HepG2 (cell line): Measurements from ENCODE around the gene KCNT2. TPM values are rescaled to one million over a fixed set of nuclear protein-coding genes. Genes with fewer than 3 reads are reported as not detected.

Experiments
- ATAC-seq: fragments of 200-7000 bp; cut with Tn5 transposase; 3 replicates; pipeline ENCODE4 v1.9.1; 2020; ENCODE audit warnings: mild to moderate bottlenecking, moderate library complexity
- BruUV-seq: library from RNA; stranded (reverse); fragments of 400-500 nt; replicated peaks from 2 replicates; lab custom pipeline; 2021; lab: Mats Ljungman, UMichigan
- CTCF ChIA-PET: fragments of 300-600 bp; formaldehyde crosslinking; extraction: SDS; loops from one replicate; lab custom pipeline; 2021; ENCODE audit warnings: low total read pairs, inconsistent platforms, low intra/inter-chr PET ratio; lab: Yijun Ruan, JAX
- POLR2A ChIA-PET: fragments of 350-600 bp; sonication (Branson Sonifier 250); formaldehyde crosslinking; loops from one replicate; lab custom pipeline; 2020; ENCODE audit warnings: antibody characterized with exemption, inconsistent platforms; lab: Yijun Ruan, JAX
- DNase-seq: peaks from one replicate; pipeline ENCODE4 v3.0.0-alpha.2; 2015; ENCODE audit warnings: low spot score
- FAIRE-seq: peaks from 3 replicates; lab custom pipeline; 2011; peaks lifted over from hg19 to GRCh38; lab: Jason Lieb, UNC
- H2AFZ ChIP-seq: one replicate; pipeline ENCODE4 v1.6.1; 2011; ENCODE audit warnings: low read length, inconsistent platforms
- H3K27ac ChIP-seq: fragments of 300-600 bp; 3 replicates; pipeline ENCODE4 v1.8.0; 2011; ENCODE audit warnings: mixed run types, mild to moderate bottlenecking, mixed read lengths, low read length, inconsistent platforms; ENCODE audit not compliant: insufficient read depth; ENCODE audit errors: extremely low read length
- H3K27me3 ChIP-seq, 2 experiments: fragments of 200-600 bp in 1 of 2; 2 replicates in 1 of 2; 3 replicates in 1 of 2; pipeline versions ENCODE4 v1.6.0 to v1.8.0; 2011; ENCODE audit warnings: low read length in 2 of 2, mild to moderate bottlenecking in 2 of 2, moderate library complexity in 2 of 2, inconsistent platforms in 1 of 2; ENCODE audit not compliant: insufficient read depth in 2 of 2, control insufficient read depth in 1 of 2
- H3K36me3 ChIP-seq, 2 experiments: fragments of 200-600 bp in 1 of 2; replicated peaks in 1 of 2; 2 replicates in 1 of 2; 3 replicates in 1 of 2; pipeline versions ENCODE4 v1.5.1 to v1.8.0; 2011; ENCODE audit warnings: low read length in 2 of 2, inconsistent platforms in 1 of 2; ENCODE audit not compliant: insufficient read depth in 2 of 2, control insufficient read depth in 1 of 2
- H3K4me1 ChIP-seq: 2 replicates; pipeline ENCODE4 v1.5.1; 2012; ENCODE audit warnings: low read length, inconsistent platforms; ENCODE audit not compliant: insufficient read depth
- H3K4me2 ChIP-seq: 2 replicates; pipeline ENCODE4 v1.6.0; 2011; ENCODE audit warnings: low read depth, low read length, inconsistent platforms
- H3K4me3 ChIP-seq, 3 experiments: fragments of 200-600 bp in 1 of 3; sonication (generic), shearing (Covaris generic) in 1 of 3; replicated peaks in 1 of 3; 2 replicates each; pipeline ENCODE4 v1.5.1; 2011 to 2016; ENCODE audit warnings: low read length in 3 of 3, inconsistent platforms in 2 of 3, low read depth in 2 of 3, mild to moderate bottlenecking in 2 of 3, control low read depth in 1 of 3, mixed read lengths in 1 of 3; ENCODE audit not compliant: insufficient read depth in 1 of 3
- H3K79me2 ChIP-seq: one replicate; pipeline ENCODE4 v1.6.1; 2011; ENCODE audit warnings: low read length, inconsistent platforms; ENCODE audit not compliant: insufficient read depth
- H3K9ac ChIP-seq: 2 replicates; pipeline ENCODE4 v1.6.0; 2011; ENCODE audit warnings: mild to moderate bottlenecking, low read depth, low read length, inconsistent platforms; ENCODE audit not compliant: insufficient read depth
- H3K9me3 ChIP-seq: 2 replicates; pipeline ENCODE4 v1.5.1; 2012; ENCODE audit warnings: mild to moderate bottlenecking, low read length
- H4K20me1 ChIP-seq: 2 replicates; pipeline ENCODE4 v1.6.0; 2011; ENCODE audit warnings: inconsistent platforms, mild to moderate bottlenecking, low read length, moderate library complexity; ENCODE audit not compliant: insufficient read depth
- KAT8 ChIP-seq: IDR thresholded peaks from 2 replicates; pipeline ENCODE4 v1.6.1; 2016; ENCODE audit warnings: missing genetic modification reagents, missing compliant biosample characterization
- LCORL ChIP-seq, 2 experiments: fragments of 450-650 bp in 1 of 2; sonication (generic) in 1 of 2; formaldehyde crosslinking in 1 of 2; IDR thresholded peaks; 2 replicates each; pipeline versions ENCODE4 v1.5.0 to v1.6.1; 2017 to 2020; ENCODE audit warnings: antibody characterized with exemption in 1 of 2, missing genetic modification reagents in 1 of 2
- NCOA2 ChIP-seq: sonication (generic); formaldehyde crosslinking; IDR thresholded peaks from 2 replicates; pipeline ENCODE4 v1.8.0; 2022; ENCODE audit warnings: inconsistent platforms
- SMAD1 ChIP-seq: sonication (generic); formaldehyde crosslinking; IDR thresholded peaks from 2 replicates; pipeline ENCODE4 v1.4.0; 2020; ENCODE audit warnings: missing genetic modification reagents, low read depth, mild to moderate bottlenecking, borderline replicate concordance
- ZFP36 ChIP-seq: fragments of 150-350 bp; IDR thresholded peaks from 2 replicates; pipeline ENCODE4 v1.6.1; 2018; ENCODE audit warnings: borderline replicate concordance, low read length, low read depth; ENCODE audit not compliant: partially characterized antibody
- ZMAT3 ChIP-seq: sonication (generic); formaldehyde crosslinking; conservative IDR thresholded peaks from 2 replicates; pipeline ENCODE4 v1.7.0; 2021; ENCODE audit warnings: missing genetic modification reagents
- ZNF17 ChIP-seq: sonication (generic); formaldehyde crosslinking; IDR thresholded peaks from 2 replicates; pipeline ENCODE4 v1.5.0; 2020; ENCODE audit warnings: mild to moderate bottlenecking, missing genetic modification reagents
- ZNF431 ChIP-seq: sonication (generic); formaldehyde crosslinking; IDR thresholded peaks from 2 replicates; pipeline ENCODE4 v1.9.0; 2022; ENCODE audit warnings: missing genetic modification reagents, low read depth, mild to moderate bottlenecking, borderline replicate concordance
- ZNF441 ChIP-seq: sonication (generic); formaldehyde crosslinking; IDR thresholded peaks from 2 replicates; pipeline ENCODE4 v1.7.0; 2021; ENCODE audit warnings: missing genetic modification reagents, borderline replicate concordance
- ZNF543 ChIP-seq: sonication (generic); formaldehyde crosslinking; IDR thresholded peaks from 2 replicates; pipeline ENCODE4 v1.4.0; 2020; ENCODE audit warnings: mild to moderate bottlenecking, missing genetic modification reagents
- ZSCAN29 ChIP-seq: sonication (generic); formaldehyde crosslinking; conservative IDR thresholded peaks from 2 replicates; pipeline ENCODE4 v1.4.0; 2020; ENCODE audit warnings: mild to moderate bottlenecking, missing genetic modification reagents
- WGBS: methylation state at CpG from one replicate; pipeline ENCODE4 v1.1.6; 2017; ENCODE audit warnings: low lambda C conversion rate; 5-methylcytosine and 5-hydroxymethylcytosine counted together
- in situ Hi-C: cut with HindIII; loops from 2 replicates; pipeline ENCODE4 v1.10.0; 2017; ENCODE audit warnings: low pct_unique_long_range_greater_than_20kb; ENCODE audit not compliant: extremely low pct_ligation_motif_present
- intact Hi-C: fragments of 100-400 bp; cut with micrococcal nuclease; formaldehyde crosslinking; loops from one replicate; pipeline ENCODE4 v1.10.0; 2022; ENCODE audit not compliant: unreplicated experiment
- polyA plus RNA-seq, 8 experiments: library from polyadenylated mRNA; depleted of rRNA in 3 of 8; stranded (reverse) in 7 of 8; unstranded in 1 of 8; fragments of >200 nt; fragmentation: Illumina TruSeq in 4 of 8; extraction: Trizol in 4 of 8; gene quantifications; 2 replicates each; pipeline versions ENCODE4 v1.2.1 to v1.2.3, GENCODE V29; 2011 to 2016; ENCODE audit warnings: low read depth in 4 of 8, missing spikeins in 1 of 8, mixed read lengths in 1 of 8; ENCODE audit not compliant: insufficient read depth in 1 of 8
- total RNA-seq, 5 experiments: library from RNA; depleted of rRNA; stranded (reverse); fragments of >200 nt; fragmentation: Illumina TruSeq; extraction: Trizol; gene quantifications; 2 replicates each; pipeline ENCODE4 v1.2.3, GENCODE V29; 2016; ENCODE audit warnings: low read depth in 1 of 5
- TF ChIP-seq, protein P1 (sequence below): IDR thresholded peaks from 2 replicates; pipeline ENCODE4 v1.6.1; 2016; ENCODE audit warnings: low read depth, missing genetic modification reagents, missing compliant biosample characterization
- TF ChIP-seq, protein P2 (sequence below): sonication (generic); formaldehyde crosslinking; IDR thresholded peaks from 2 replicates; pipeline ENCODE4; 2020; ENCODE audit warnings: missing genetic modification reagents, mild to moderate bottlenecking, borderline replicate concordance
- TF ChIP-seq, protein P3 (sequence below): sonication (generic); IDR thresholded peaks from 2 replicates; pipeline ENCODE4 v1.6.1; 2016; ENCODE audit warnings: low read depth, borderline replicate concordance
- TF ChIP-seq, protein P4 (sequence below): sonication (generic); formaldehyde crosslinking; conservative IDR thresholded peaks from 2 replicates; pipeline ENCODE4 v1.5.0; 2020; ENCODE audit warnings: missing genetic modification reagents

Gene KCNT2
- total and polyA plus RNA-seq, 2 of the 13 experiments (the other 11 are each of a cell fraction or from before 2014, with no cell fraction given): not detected

DNA sequence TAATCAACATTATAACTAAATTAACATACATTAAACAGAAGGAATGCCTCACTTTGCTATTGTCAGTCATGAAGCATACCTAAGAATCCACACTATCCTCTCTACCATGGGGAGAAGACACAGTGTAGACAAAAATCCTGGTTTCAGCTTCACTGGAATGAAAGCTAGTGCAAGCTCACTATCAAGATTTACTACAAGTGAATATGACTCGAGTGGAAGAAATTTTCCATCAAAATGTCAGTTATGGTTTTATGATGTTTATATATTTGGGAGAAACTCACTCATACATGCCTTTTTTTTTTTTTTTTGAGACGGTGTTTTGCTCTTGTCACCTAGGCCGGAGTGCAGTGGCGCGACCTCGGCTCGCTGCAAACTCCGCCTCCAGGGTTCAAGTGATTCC, 424.3 kb downstream of the KCNT2 start:
- Histone ChIP-seq H3K36me3 (no peaks in the 10 kb centered on the region), H3K4me2 (no peak overlapping the region), H3K79me2 (no peaks in the 10 kb centered on the region), H3K4me3 (no peak overlapping the region), H2AFZ (no peak overlapping the region), H3K9me3 (no peaks in the 10 kb centered on the region), H3K9ac (no peak overlapping the region), H3K27ac (no peak overlapping the region), H3K27me3 (no peaks in the 10 kb centered on the region), H3K4me1 (no peaks in the 10 kb centered on the region), H4K20me1 (no peaks in the 10 kb centered on the region)
- FAIRE-seq (no peak), DNase-seq (no peak), ATAC-seq (no peak)
- in situ Hi-C loops (no loop called here), intact Hi-C loops (no loop called here)
- ChIA-PET CTCF (no interaction called here), POLR2A (no interaction called here)
- WGBS: 57% methylated on average over 8 of the region's 8 CpGs
- no TSS peak for BruUV-seq
- no peak for TF ChIP-seq KAT8
- TF ChIP-seq NCOA2: no peak
- TF ChIP-seq, protein P1, sequence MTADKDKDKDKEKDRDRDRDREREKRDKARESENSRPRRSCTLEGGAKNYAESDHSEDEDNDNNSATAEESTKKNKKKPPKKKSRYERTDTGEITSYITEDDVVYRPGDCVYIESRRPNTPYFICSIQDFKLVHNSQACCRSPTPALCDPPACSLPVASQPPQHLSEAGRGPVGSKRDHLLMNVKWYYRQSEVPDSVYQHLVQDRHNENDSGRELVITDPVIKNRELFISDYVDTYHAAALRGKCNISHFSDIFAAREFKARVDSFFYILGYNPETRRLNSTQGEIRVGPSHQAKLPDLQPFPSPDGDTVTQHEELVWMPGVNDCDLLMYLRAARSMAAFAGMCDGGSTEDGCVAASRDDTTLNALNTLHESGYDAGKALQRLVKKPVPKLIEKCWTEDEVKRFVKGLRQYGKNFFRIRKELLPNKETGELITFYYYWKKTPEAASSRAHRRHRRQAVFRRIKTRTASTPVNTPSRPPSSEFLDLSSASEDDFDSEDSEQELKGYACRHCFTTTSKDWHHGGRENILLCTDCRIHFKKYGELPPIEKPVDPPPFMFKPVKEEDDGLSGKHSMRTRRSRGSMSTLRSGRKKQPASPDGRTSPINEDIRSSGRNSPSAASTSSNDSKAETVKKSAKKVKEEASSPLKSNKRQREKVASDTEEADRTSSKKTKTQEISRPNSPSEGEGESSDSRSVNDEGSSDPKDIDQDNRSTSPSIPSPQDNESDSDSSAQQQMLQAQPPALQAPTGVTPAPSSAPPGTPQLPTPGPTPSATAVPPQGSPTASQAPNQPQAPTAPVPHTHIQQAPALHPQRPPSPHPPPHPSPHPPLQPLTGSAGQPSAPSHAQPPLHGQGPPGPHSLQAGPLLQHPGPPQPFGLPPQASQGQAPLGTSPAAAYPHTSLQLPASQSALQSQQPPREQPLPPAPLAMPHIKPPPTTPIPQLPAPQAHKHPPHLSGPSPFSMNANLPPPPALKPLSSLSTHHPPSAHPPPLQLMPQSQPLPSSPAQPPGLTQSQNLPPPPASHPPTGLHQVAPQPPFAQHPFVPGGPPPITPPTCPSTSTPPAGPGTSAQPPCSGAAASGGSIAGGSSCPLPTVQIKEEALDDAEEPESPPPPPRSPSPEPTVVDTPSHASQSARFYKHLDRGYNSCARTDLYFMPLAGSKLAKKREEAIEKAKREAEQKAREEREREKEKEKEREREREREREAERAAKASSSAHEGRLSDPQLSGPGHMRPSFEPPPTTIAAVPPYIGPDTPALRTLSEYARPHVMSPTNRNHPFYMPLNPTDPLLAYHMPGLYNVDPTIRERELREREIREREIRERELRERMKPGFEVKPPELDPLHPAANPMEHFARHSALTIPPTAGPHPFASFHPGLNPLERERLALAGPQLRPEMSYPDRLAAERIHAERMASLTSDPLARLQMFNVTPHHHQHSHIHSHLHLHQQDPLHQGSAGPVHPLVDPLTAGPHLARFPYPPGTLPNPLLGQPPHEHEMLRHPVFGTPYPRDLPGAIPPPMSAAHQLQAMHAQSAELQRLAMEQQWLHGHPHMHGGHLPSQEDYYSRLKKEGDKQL: no peak
- TF ChIP-seq ZMAT3 (CRISPR knock-in tag): no peak
- TF ChIP-seq ZNF431 (CRISPR knock-in tag): no peak
- no peak for TF ChIP-seq ZNF543 (CRISPR knock-in tag)
- no peak for TF ChIP-seq ZFP36
- TF ChIP-seq ZSCAN29 (CRISPR knock-in tag): no peak
- no peak for TF ChIP-seq LCORL (IDR thresholded peaks at IDR 0.05)
- no peak for TF ChIP-seq LCORL (CRISPR knock-in tag; IDR thresholded peaks at IDR 0.05)
- no peak for TF ChIP-seq ZNF17 (CRISPR knock-in tag)
- TF ChIP-seq ZNF441: no peak
- TF ChIP-seq SMAD1: no peak
- TF ChIP-seq, protein P2, sequence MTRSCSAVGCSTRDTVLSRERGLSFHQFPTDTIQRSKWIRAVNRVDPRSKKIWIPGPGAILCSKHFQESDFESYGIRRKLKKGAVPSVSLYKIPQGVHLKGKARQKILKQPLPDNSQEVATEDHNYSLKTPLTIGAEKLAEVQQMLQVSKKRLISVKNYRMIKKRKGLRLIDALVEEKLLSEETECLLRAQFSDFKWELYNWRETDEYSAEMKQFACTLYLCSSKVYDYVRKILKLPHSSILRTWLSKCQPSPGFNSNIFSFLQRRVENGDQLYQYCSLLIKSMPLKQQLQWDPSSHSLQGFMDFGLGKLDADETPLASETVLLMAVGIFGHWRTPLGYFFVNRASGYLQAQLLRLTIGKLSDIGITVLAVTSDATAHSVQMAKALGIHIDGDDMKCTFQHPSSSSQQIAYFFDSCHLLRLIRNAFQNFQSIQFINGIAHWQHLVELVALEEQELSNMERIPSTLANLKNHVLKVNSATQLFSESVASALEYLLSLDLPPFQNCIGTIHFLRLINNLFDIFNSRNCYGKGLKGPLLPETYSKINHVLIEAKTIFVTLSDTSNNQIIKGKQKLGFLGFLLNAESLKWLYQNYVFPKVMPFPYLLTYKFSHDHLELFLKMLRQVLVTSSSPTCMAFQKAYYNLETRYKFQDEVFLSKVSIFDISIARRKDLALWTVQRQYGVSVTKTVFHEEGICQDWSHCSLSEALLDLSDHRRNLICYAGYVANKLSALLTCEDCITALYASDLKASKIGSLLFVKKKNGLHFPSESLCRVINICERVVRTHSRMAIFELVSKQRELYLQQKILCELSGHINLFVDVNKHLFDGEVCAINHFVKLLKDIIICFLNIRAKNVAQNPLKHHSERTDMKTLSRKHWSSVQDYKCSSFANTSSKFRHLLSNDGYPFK (CRISPR knock-in tag): no peak
- TF ChIP-seq, protein P3, sequence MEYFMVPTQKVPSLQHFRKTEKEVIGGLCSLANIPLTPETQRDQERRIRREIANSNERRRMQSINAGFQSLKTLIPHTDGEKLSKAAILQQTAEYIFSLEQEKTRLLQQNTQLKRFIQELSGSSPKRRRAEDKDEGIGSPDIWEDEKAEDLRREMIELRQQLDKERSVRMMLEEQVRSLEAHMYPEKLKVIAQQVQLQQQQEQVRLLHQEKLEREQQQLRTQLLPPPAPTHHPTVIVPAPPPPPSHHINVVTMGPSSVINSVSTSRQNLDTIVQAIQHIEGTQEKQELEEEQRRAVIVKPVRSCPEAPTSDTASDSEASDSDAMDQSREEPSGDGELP: no peak
- TF ChIP-seq, protein P4, sequence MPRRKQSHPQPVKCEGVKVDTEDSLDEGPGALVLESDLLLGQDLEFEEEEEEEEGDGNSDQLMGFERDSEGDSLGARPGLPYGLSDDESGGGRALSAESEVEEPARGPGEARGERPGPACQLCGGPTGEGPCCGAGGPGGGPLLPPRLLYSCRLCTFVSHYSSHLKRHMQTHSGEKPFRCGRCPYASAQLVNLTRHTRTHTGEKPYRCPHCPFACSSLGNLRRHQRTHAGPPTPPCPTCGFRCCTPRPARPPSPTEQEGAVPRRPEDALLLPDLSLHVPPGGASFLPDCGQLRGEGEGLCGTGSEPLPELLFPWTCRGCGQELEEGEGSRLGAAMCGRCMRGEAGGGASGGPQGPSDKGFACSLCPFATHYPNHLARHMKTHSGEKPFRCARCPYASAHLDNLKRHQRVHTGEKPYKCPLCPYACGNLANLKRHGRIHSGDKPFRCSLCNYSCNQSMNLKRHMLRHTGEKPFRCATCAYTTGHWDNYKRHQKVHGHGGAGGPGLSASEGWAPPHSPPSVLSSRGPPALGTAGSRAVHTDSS: no peak
